Nucleus accumbens (tissue), 56 donors: ENCODE measurements around the gene ABHD3.
"Not testable (repeated sequence)": the region's sequence is repeated elsewhere in the genome, so short reads cannot be mapped to it uniquely, and the experiment has no call there.

ENCODE experiments used
- DNase-seq, 56 donors: peaks; one replicate each; lab custom pipeline; 2025; lab: John Stamatoyannopoulos, UW

The ABHD3 gene, protein sequence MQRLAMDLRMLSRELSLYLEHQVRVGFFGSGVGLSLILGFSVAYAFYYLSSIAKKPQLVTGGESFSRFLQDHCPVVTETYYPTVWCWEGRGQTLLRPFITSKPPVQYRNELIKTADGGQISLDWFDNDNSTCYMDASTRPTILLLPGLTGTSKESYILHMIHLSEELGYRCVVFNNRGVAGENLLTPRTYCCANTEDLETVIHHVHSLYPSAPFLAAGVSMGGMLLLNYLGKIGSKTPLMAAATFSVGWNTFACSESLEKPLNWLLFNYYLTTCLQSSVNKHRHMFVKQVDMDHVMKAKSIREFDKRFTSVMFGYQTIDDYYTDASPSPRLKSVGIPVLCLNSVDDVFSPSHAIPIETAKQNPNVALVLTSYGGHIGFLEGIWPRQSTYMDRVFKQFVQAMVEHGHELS

GRCh38 chr18:21704603-21705364 lies at the start of gene ABHD3:
ABHD3 (minus strand) TSS chr18:21704774; CDS start chr18:21704665, 109 bp downstream.
- peak; percentile 6 to 93 (median 85) for DNase-seq

GRCh38 chr18:21747764-21748693 lies 43.5 kb upstream of the ABHD3 start:
- DNase-seq, result no peak

- DNase-seq, result no peak
Measured at GRCh38 chr18:21747268-21747667, 42.7 kb upstream of the ABHD3 start.

DNA sequence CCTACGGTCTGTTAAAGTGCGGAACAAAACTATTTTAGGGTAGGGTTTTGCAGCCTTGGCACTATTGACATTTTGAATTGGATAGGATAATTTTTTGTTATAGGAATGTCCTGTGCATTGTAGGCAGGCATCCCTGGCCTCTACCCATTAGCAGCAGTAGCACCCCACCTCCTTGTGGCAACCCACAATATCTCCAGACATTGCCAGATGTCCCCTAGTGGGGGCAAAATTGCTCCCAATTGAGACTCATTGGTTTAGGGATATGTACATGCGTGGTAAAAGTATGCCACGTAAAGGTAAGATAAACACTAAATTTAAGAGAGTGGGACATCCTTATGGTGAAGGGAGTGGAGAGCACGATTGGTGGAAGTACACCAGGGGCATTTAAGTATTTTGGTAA lies 40.7 kb upstream of the ABHD3 start:
- DNase-seq, result no peak

- no peak for DNase-seq
Measured at GRCh38 chr18:21743166-21743832, 38.7 kb upstream of the ABHD3 start.

DNA sequence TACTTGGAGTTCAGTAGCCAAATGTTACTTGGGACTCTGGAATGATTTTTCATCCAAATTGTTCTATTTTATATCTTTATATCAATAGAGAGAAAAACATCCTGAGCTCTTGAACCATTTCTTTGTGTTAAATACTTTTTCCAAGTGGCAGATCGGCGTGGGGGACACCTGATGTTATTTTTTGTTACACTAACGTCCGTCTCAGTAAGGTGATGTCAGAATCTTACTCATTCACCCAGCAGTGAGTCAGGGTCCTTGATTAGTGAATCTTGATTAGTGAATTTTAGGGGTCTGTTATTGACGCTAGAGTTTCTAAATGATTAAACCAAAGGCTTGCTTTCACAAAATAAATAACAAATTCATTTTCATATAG lies 37.7 kb upstream of the ABHD3 start:
- no peak for DNase-seq

- peak in 28 of 56 donors; percentile 8 to 58 (median 37) for DNase-seq
Measured at GRCh38 chr18:21741562-21742314, 37.2 kb upstream of the ABHD3 start.

DNA sequence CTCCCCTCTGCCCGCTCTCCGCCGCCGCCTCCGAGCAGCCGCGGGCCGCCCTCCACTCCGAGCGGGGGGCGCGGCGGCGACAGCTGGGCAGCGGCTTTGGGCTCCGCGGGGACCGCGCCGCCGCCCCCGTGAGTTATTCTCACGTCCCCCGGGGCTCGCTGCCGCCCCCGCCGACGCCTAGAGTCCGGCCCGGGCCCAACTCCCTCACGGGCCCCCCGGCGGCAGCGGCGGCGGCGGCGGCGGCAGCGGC lies 36.7 kb upstream of the ABHD3 start:
- peak in 1 of 56 donors; percentile 57 for DNase-seq

DNA sequence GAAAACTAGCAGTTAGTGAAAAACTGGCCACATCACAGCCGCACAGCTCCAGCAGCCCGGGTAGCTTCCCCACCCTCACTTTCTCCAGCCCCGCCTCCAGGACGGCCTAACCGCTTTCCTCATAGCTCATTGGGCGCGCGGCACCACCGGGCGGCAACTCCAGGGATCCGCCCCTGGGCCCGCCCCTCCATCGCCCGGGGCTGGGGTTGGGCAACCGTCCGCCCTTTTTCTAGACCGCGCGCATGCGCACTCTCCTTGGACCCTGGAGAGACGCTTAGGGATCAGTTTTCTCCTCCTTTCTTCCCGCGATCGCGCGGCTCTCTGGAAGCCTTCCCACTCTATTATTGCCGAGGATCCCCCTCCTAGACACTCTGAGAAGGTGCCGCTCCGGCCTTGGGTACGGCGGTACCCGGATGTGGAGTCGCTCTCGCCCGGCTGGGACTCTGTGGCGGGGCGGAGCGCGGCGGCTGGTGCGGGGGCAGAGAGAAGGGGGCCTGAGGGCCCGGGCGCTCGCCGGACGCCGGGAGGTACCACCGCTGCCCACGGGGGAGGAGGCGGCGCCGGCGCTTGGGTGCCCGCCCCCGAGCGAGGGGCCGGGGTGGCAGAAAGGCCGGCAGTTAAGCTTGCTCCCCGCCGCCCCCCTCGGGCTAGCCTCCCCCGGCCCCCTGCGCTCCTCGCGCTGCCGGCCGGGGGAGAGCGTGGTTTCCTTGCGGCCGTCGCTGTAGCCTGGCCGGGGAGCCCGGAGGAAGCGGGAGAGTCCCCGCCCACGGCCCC lies 36.2 kb upstream of the ABHD3 start, which contains the start of gene MIB1:
Gene MIB1, plus strand, starts transcription at position 255 of the 774 bp plus-strand sequence. CDS start 792 bp downstream, outside the sequence.
- DNase-seq, result peak; percentile 71 to 100 (median 98)

DNA sequence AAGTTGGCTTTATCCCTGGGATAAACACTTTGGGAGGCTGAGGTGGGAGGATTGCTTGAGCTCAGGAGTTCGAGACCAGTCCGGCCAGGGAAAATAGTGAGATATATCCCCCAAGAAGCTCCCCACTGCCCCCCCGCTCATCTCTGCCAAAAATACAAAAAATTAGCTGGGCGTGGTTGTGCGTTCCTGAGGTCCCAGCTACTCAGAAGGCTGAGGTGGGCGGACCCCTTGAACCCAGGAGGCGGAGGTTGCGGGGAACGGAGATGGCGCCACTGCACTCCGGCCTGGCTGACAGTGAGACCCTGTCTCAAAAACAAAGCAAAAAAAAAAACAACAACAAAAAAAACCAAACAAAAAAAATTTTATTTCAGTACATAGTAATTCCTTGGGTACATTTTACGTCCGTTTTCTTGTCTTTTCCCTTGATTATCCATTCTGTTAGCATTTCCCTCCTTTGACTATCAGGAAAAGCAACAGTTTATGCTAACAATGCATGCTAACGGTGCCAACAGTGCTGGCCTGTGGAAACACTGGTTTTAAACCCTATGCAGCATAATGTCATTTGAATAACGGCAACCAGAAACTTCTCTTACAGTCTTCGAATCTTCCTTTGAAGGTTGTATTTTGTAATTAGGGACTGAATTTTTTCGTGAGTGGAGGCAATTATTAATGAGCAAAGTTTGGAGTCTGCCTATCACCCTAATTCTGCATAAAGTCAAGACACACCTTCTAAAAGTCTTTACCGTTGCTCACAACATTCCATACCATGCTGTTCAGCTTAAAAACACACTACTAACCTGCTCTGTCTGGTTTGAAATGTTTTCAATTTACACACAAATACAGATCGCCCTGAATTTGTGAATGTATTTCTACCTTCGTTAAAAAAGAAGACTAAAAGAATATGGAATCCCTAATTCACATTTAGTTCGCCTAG lies 35.3 kb upstream of the ABHD3 start:
- no peak for DNase-seq

GRCh38 chr18:21736926-21737325 lies 32.4 kb upstream of the ABHD3 start:
- DNase-seq, result not testable (repeated sequence)

GRCh38 chr18:21735452-21736015 lies 31.0 kb upstream of the ABHD3 start:
- DNase-seq, result no peak

- DNase-seq, result no peak
Measured at GRCh38 chr18:21733011-21733410, 28.4 kb upstream of the ABHD3 start.

- DNase-seq, result no peak
Measured at GRCh38 chr18:21727702-21728101, 23.1 kb upstream of the ABHD3 start.

DNA sequence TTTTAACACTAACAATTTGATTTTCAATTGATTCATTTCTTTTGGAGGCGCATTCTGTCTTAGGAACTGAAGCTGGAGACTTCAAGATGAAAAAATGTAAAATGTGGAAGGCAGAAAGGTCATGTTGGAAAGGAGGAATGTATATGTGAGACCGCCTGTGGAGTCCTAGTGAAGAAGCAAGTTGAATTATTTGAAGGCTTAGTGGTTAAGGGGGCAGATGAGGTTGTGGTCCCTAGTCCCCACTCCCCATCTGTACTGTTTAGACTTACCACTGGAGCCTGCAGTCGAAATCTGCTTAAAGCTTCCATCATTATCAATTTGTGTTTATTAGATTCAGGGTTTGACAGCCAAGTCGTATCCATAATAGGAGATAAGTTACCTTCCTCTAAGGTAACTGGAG lies 20.6 kb upstream of the ABHD3 start:
- no peak for DNase-seq

- no peak for DNase-seq
Measured at GRCh38 chr18:21722687-21723086, 18.1 kb upstream of the ABHD3 start.

GRCh38 chr18:21714474-21714873 lies 9.9 kb upstream of the ABHD3 start:
- DNase-seq, result no peak
